ENCODE data around the gene CEPT1. TPM values are rescaled to one million over a fixed set of nuclear protein-coding genes. Genes with fewer than 3 reads are reported as not detected.

Gene CEPT1
- total and polyA plus RNA-seq, 2 of the 8 experiments (the other 6 are each of a cell fraction or from before 2014, with no cell fraction given) = 18.5 to 28.6 TPM

DNA sequence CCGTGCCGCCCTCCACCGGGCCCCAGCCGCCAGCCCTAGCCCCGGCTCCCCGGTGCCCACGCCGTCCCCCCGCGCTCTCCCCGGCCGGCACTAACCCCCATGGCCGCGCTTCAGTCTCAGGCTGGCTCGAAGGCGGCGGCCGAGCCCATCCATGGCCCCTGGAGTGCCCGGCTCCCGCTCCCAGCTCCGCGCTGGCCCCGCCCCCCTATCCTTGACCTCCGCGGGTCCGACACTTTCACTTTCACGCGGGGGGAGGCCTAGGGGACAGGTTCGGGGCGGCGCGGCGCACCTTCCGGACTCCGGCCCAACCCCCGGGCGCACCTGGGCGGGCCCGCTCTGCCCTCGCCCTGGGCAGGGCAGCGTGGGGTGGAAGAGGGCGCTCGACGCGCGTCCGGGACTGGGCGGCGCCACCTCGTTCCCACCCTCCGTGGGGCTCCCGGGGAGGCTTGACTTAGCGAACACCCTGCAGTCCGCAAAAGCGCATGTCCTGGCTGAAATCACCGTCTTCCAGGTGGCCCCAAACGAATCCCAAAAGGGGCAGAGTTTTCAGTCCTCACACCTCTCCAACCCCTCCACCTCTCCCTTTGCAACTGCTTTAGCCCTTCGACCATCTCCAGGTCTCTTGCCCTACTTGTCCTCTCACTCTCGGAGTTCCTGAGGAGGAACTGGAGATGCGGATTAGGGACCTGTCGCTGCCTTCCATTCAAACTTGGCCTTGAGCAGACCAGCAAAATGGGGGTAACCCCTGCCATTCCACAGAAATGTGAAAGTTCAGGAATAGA is 64.4 kb downstream of the CEPT1 start:
- Histone ChIP-seq H3K18ac (ENCODE audit: extremely low read depth, low read length) (no peak overlapping the region), H3K79me2 (ENCODE audit: control insufficient read depth in 1 of 2, insufficient read depth in 2 of 2, low read length in 2 of 2) (no peaks in the 10 kb centered on the region), H3K14ac (ENCODE audit: insufficient read length) (no peak overlapping the region), H3K56ac (replicated peaks; ENCODE audit: insufficient read length, low read depth, low read length) (no peak overlapping the region), H3K9ac (replicated peaks in 1 of 4; ENCODE audit: extremely low read depth in 1 of 4, low read depth in 3 of 4, low read length in 3 of 4) (no peak overlapping the region), H4K91ac (replicated peaks; ENCODE audit: insufficient read length, low read length) (no peak overlapping the region), H2BK15ac (ENCODE audit: low read length) (no peak overlapping the region), H2BK12ac (ENCODE audit: low read depth, low read length) (no peak overlapping the region), H2BK5ac (ENCODE audit: low read depth, low read length) (no peak overlapping the region), H3K9me3 (ENCODE audit: insufficient read depth in 2 of 2, low read depth in 1 of 2, low read length in 1 of 2) (no peaks in the 10 kb centered on the region), H3K27me3 (replicated peaks in 1 of 4; ENCODE audit: control insufficient read depth in 3 of 4, extremely low read depth in 1 of 4, insufficient read depth in 3 of 4, low read length in 3 of 4) (peaks cover 16 to 33% (median 27%) of the 10 kb centered on the region in 4 experiments), H4K20me1 (replicated peaks in 1 of 2; ENCODE audit: control insufficient read depth in 1 of 2, insufficient read depth in 2 of 2, low read length in 2 of 2) (no peaks in the 10 kb centered on the region), H2BK120ac (replicated peaks; ENCODE audit: low read depth, low read length) (no peak overlapping the region), H2BK20ac (ENCODE audit: low read length) (no peak overlapping the region), H3K23me2 (ENCODE audit: low read depth, low read length) (no peaks in the 10 kb centered on the region; the same call in 1 of the 2 replicates), H3K4me2 (ENCODE audit: insufficient read depth in 1 of 2, low read depth in 2 of 2, low read length in 2 of 2) (peak overlapping the region; percentile 56 to 67), H3K23ac (ENCODE audit: insufficient read length) (no peak overlapping the region), H4K5ac (ENCODE audit: insufficient read length, low read depth, low read length) (no peak overlapping the region), H2AFZ (ENCODE audit: low read length) (peak overlapping the region; percentile 83), H4K8ac (ENCODE audit: extremely low read depth, insufficient read depth, low read length) (peak overlapping the region; percentile 57), H3K27ac (ENCODE audit: low read depth, low read length) (no peak overlapping the region), H3K36me3 (ENCODE audit: control insufficient read depth in 2 of 4, insufficient read depth in 4 of 4, low read length in 3 of 4) (no peaks in the 10 kb centered on the region), H3K4me1 (replicated peaks in 1 of 4; ENCODE audit: control insufficient read depth in 3 of 4, insufficient read depth in 4 of 4, low read length in 3 of 4) (peaks cover 0 to 2% (median 1%) of the 10 kb centered on the region in 4 experiments; a peak in 2 of 7 replicates), H2AK5ac (ENCODE audit: low read depth, low read length) (no peak overlapping the region), H3K4ac (replicated peaks; ENCODE audit: insufficient read length, low read depth, low read length) (no peak overlapping the region), H3K4me3 (ENCODE audit: extremely low read depth in 1 of 4, insufficient read depth in 2 of 4, low read depth in 3 of 4, low read length in 4 of 4) (peak overlapping the region; percentile 17 to 60 (median 22); a peak in 6 of 8 replicates), H3K79me1 (ENCODE audit: low read depth, low read length) (no peaks in the 10 kb centered on the region)
- CTCF ChIA-PET (ENCODE audit: partially characterized antibody) = no interaction called here
- FAIRE-seq (no peak), DNase-seq (ENCODE audit: low read depth in 1 of 2, low spot score in 2 of 2) (no peak)
- POLR2A ChIA-PET (ENCODE audit: partially characterized antibody) = interaction anchor here (0.7 to 1.1 kb wide), 2 partner anchors 13 to 18 kb away, joined by 3 read pairs; no protein-coding TSS in a partner anchor
- WGBS, 2 experiments (ENCODE audit: extremely low coverage in 1 of 2, insufficient coverage in 1 of 2, insufficient read length in 1 of 2, insufficient replicate concordance in 2 of 2, low coverage in 1 of 2, low lambda C conversion rate in 2 of 2, missing lambda C conversion rate in 1 of 2) = 39% methylated on average over 29 of the region's 61 CpGs; no CpG with 5 or more reads in 1 of the 2 experiments
- TF ChIP-seq CTBP2 (IDR thresholded peaks at IDR 0.05; ENCODE audit: borderline replicate concordance, insufficient read depth, insufficient read length, low read length) (no peak), CEBPB (IDR thresholded peaks at IDR 0.05; ENCODE audit: low read depth, low read length) (no peak), SUZ12 (IDR thresholded peaks at IDR 0.05; ENCODE audit: low read length) (peak; percentile 50; the same call in 1 of the 2 replicates), EZH2 (IDR thresholded peaks at IDR 0.05; ENCODE audit: low read depth, low read length, severe bottlenecking) (peak; percentile 55), SP1 (IDR thresholded peaks at IDR 0.05; ENCODE audit: low read depth, low read length) (no peak), RNF2 (IDR thresholded peaks at IDR 0.05; ENCODE audit: borderline replicate concordance, low read depth, low read length, missing control alignments, poor library complexity, severe bottlenecking) (peak; percentile 48)
- TF ChIP-seq, protein P1, sequence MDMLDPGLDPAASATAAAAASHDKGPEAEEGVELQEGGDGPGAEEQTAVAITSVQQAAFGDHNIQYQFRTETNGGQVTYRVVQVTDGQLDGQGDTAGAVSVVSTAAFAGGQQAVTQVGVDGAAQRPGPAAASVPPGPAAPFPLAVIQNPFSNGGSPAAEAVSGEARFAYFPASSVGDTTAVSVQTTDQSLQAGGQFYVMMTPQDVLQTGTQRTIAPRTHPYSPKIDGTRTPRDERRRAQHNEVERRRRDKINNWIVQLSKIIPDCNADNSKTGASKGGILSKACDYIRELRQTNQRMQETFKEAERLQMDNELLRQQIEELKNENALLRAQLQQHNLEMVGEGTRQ (IDR thresholded peaks at IDR 0.05; ENCODE audit: low read length) = no peak
- TF ChIP-seq, protein P2, sequence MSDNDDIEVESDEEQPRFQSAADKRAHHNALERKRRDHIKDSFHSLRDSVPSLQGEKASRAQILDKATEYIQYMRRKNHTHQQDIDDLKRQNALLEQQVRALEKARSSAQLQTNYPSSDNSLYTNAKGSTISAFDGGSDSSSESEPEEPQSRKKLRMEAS (IDR thresholded peaks at IDR 0.05) = peak; percentile 81
- TF ChIP-seq, protein P3, sequence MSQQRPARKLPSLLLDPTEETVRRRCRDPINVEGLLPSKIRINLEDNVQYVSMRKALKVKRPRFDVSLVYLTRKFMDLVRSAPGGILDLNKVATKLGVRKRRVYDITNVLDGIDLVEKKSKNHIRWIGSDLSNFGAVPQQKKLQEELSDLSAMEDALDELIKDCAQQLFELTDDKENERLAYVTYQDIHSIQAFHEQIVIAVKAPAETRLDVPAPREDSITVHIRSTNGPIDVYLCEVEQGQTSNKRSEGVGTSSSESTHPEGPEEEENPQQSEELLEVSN (IDR thresholded peaks at IDR 0.05) = peak; percentile 81
